ENCODE data around the gene TIMM29. TPM values are rescaled to one million over a fixed set of nuclear protein-coding genes. Genes with fewer than 3 reads are reported as not detected.
"Not testable (repeated sequence)": the region's sequence is repeated elsewhere in the genome, so short reads cannot be mapped to it uniquely, and the experiment has no call there.

TIMM29 gene
- total and polyA plus RNA-seq, 2 experiments from 2014 or later, result 31.3 to 54.5 TPM

DNA sequence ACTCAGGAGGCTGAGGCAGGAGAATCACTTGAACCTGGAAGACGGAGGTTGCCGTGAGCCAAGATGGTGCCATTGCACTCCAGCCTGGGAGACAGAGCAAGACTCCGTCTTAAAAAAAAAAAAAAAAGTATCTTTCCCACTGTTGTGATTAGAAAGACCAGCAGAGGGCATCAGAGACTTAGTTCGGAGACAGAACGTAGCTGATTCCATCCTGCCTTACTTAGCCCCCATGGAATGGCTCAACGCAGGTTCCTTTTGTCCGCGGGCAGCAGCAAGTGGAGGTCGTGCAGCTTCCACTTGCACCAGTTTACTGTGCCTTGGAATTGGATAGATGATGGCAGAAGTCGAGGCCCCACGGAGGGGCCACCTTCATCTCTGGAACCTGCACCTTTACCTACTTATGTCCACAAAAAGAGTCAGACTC lies 8.1 kb downstream of the TIMM29 start:
- H3K4me1 ChIP-seq (ENCODE audit: low read depth), result peaks cover 9% of the 10 kb centered on the region
- peak; percentile 60 for TF ChIP-seq CTCF (IDR thresholded peaks at IDR 0.05; ENCODE audit: low read depth, low read length)
- H3K27me3 ChIP-seq, result no peaks in the 10 kb centered on the region
- no peaks in the 10 kb centered on the region for H3K9me3 ChIP-seq (ENCODE audit: low read depth)
- peak; percentile 87 to 92 for DNase-seq (ENCODE audit: low read depth in 1 of 2, low spot score in 1 of 2)
- no peak overlapping the region for H3K27ac ChIP-seq
- H3K36me3 ChIP-seq, result no peaks in the 10 kb centered on the region
- H3K4me3 ChIP-seq, result no peak overlapping the region

- H3K27ac ChIP-seq; H3K9me3 ChIP-seq (ENCODE audit: low read depth); DNase-seq (ENCODE audit: low read depth in 1 of 2, low spot score in 1 of 2); H3K27me3 ChIP-seq; H3K4me1 ChIP-seq (ENCODE audit: low read depth); H3K4me3 ChIP-seq; H3K36me3 ChIP-seq: not testable (repeated sequence)
These were observed 13.0 kb downstream of the TIMM29 start for GRCh38 chr19:10941649-10942048.

- H3K27ac ChIP-seq; H3K27me3 ChIP-seq; H3K36me3 ChIP-seq; DNase-seq (ENCODE audit: low read depth in 1 of 2, low spot score in 1 of 2); H3K4me1 ChIP-seq (ENCODE audit: low read depth); H3K4me3 ChIP-seq; H3K9me3 ChIP-seq (ENCODE audit: low read depth): not testable (repeated sequence)
These were observed 14.8 kb downstream of the TIMM29 start for GRCh38 chr19:10943412-10943811.

DNA sequence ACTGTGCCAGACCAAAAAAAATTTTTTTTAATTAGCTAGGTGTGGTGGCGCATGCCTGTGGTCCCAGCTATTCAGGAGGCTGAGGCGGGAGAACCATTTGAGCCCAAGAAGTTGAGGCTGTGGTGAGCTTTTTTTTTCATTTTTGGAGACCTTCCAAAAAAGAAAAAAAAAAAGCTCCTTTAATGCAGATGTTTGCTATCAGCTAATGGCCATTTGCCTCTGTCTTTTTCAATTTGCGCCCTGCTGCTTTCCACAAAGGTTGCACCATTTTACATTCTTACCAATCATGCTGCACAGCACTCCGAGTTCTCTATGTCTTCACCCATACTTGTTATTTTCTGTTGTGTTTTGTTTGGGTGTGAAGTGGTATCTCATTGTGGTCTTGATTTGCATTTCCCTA lies 16.7 kb downstream of the TIMM29 start:
- no peaks in the 10 kb centered on the region for H3K9me3 ChIP-seq (ENCODE audit: low read depth)
- no peak for DNase-seq (ENCODE audit: low read depth in 1 of 2, low spot score in 1 of 2)
- no peaks in the 10 kb centered on the region for H3K4me1 ChIP-seq (ENCODE audit: low read depth)
- no peaks in the 10 kb centered on the region for H3K27me3 ChIP-seq
- TF ChIP-seq CTCF (IDR thresholded peaks at IDR 0.05; ENCODE audit: low read depth, low read length), result no peak
- no peak overlapping the region for H3K4me3 ChIP-seq
- H3K36me3 ChIP-seq, result no peaks in the 10 kb centered on the region
- H3K27ac ChIP-seq, result no peak overlapping the region

DNA sequence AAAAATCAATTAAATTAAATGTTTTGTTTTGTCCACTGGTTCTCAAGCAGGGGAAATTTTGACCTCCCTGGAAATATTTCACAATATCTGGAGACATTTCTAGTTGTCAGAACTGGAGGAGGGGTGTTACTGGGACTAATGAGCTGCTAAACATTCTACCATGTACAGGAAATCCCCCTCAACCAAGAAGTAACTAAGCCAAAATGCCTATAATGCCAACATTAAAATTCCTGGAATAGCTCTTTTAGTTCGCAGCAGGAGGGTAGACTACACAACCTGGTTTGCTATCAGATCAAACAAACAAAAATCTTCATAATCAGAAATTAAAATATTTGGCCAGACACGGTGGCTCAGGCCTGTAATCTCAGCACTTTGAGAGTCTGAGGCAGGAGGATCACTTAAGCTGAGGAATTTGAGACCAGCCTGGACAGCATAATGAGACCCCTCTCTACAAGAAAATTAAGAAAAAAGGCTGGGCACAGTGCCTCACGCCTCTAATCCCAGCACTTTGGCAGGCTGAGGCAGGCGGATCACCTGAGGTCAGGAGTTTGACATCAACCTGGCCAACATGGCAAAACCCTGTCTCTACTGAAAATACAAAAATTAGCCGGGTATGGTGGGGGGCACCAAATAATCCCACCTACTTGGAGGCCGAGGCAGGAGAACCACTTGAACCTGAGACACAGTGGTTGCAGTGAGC lies 18.5 kb downstream of the TIMM29 start:
- H3K4me3 ChIP-seq, result no peak overlapping the region
- H3K4me1 ChIP-seq (ENCODE audit: low read depth), result no peaks in the 10 kb centered on the region
- H3K27ac ChIP-seq, result no peak overlapping the region
- no peaks in the 10 kb centered on the region for H3K9me3 ChIP-seq (ENCODE audit: low read depth)
- H3K27me3 ChIP-seq, result no peaks in the 10 kb centered on the region
- no peak for TF ChIP-seq CTCF (IDR thresholded peaks at IDR 0.05; ENCODE audit: low read depth, low read length)
- DNase-seq (ENCODE audit: low read depth in 1 of 2, low spot score in 1 of 2), result peak in 1 of 2 donors; percentile 77
- H3K36me3 ChIP-seq, result no peaks in the 10 kb centered on the region

GRCh38 chr19:10952809-10953208 lies 24.2 kb downstream of the TIMM29 start:
- Histone ChIP-seq H3K27me3 (no peaks in the 10 kb centered on the region), H3K27ac (no peak overlapping the region), H3K4me3 (no peak overlapping the region), H3K9me3 (ENCODE audit: low read depth) (no peaks in the 10 kb centered on the region), H3K36me3 (no peaks in the 10 kb centered on the region), H3K4me1 (ENCODE audit: low read depth) (no peaks in the 10 kb centered on the region)
- DNase-seq (ENCODE audit: low read depth in 1 of 2, low spot score in 1 of 2), result no peak
- TF ChIP-seq CTCF (IDR thresholded peaks at IDR 0.05; ENCODE audit: low read depth, low read length), result no peak

DNA sequence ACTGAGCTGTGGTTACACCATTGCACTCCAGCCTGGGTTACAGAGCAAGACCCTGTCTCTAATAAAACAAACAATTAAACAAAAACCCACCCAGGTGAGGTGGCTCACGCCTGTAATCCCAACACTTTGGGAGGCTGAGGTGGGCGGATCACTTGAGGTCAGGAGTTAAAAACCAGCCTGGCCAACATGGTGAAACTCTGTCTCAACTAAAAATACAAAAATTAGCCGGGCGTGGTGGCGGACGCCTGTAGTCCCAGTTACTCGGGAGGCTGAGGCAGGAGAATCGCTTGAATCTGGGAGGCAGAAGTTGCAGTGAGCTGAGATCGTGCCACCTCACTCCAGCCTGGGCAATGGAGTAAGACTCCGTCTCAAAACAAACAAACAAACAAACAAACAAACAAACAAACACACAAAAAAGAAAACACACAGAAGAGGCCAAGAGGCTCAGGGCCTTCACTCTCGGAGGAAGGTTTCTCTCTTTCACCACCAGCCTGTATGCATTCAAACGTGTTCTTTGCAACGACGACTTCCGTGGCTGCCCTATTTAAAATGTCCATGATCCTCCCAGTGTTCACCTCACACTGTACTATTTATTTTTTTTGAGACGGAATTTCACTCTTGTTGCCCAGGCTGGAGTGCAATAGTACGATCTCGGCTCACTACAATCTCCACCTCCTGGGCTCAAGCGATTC lies 30.8 kb downstream of the TIMM29 start:
- not testable (repeated sequence) for DNase-seq (ENCODE audit: low read depth in 1 of 2, low spot score in 1 of 2)

More for the DNA sequence above, 30.8 kb downstream of the TIMM29 start:
- H3K4me3 ChIP-seq, result peak overlapping the region; percentile 55
- H3K36me3 ChIP-seq; H3K9me3 ChIP-seq (ENCODE audit: low read depth); H3K27me3 ChIP-seq; H3K4me1 ChIP-seq (ENCODE audit: low read depth): not testable (repeated sequence)
- peak overlapping the region; percentile 94 for H3K27ac ChIP-seq

All from cardiac muscle cell (in vitro differentiated cells and primary cell).